Measurements from ENCODE around the gene LAMA2. TPM values are rescaled to one million over a fixed set of nuclear protein-coding genes. Genes with fewer than 3 reads are reported as not detected.

The LAMA2 gene
- total RNA-seq, 1 experiment from 2014 or later, result 8.2 TPM

GRCh38 chr6:129206821-129207220 is 323.9 kb downstream of the LAMA2 start:
- intact Hi-C loops (cut with micrococcal nuclease), result no loop called here
- H3K4me3 ChIP-seq (replicated peaks in 1 of 2; ENCODE audit: low read depth in 1 of 2, low read length in 2 of 2), result no peak overlapping the region
- no peak overlapping the region for H3K4me2 ChIP-seq (ENCODE audit: low read length)
- no peaks in the 10 kb centered on the region for H3K4me1 ChIP-seq (ENCODE audit: control insufficient read depth in 1 of 2, insufficient read depth in 2 of 2, low read length in 2 of 2)
- BruUV-seq (replicated peaks), result no TSS peak
- H4K20me1 ChIP-seq (ENCODE audit: insufficient read depth), result no peaks in the 10 kb centered on the region
- ChIA-PET RAD21 (ENCODE audit: low non-redundant PET in 1 of 2, low total read pairs in 2 of 2, uncharacterized antibody in 2 of 2, unreplicated experiment in 2 of 2) (no interaction called here), POLR2A (no interaction called here), CTCF (no interaction called here)
- DNase-seq (ENCODE audit: low read depth, low spot score) (no peak), ATAC-seq (no peak)
- no peak overlapping the region for H3K27ac ChIP-seq (ENCODE audit: low read depth, low read length)
- H3K9me3 ChIP-seq (ENCODE audit: control insufficient read depth in 1 of 2, insufficient read depth in 1 of 2, low read depth in 1 of 2, low read length in 2 of 2), result no peaks in the 10 kb centered on the region
- H3K9me2 ChIP-seq (ENCODE audit: insufficient read depth), result no peaks in the 10 kb centered on the region
- no peak overlapping the region for H3K9ac ChIP-seq (ENCODE audit: low read length)
- H3K36me3 ChIP-seq (ENCODE audit: control insufficient read depth in 1 of 2, insufficient read depth in 2 of 2, low read length in 2 of 2), result no peaks in the 10 kb centered on the region
- H2AFZ ChIP-seq (ENCODE audit: low read depth, low read length, poor library complexity, severe bottlenecking), result no peak overlapping the region
- H3K79me2 ChIP-seq (ENCODE audit: insufficient read depth, low read length), result no peaks in the 10 kb centered on the region
- TF ChIP-seq CTCF (IDR thresholded peaks at IDR 0.05 in 2 of 3, conservative IDR thresholded peaks at IDR 0.05 in 1 of 3; ENCODE audit: borderline replicate concordance in 1 of 3, insufficient read depth in 1 of 3, low read depth in 2 of 3, low read length in 2 of 3) (no peak), POLR2AphosphoS5 (IDR thresholded peaks at IDR 0.05; ENCODE audit: low read depth, low read length) (no peak), SRF (IDR thresholded peaks at IDR 0.05; ENCODE audit: low read depth) (no peak), CBX3 (IDR thresholded peaks at IDR 0.05; ENCODE audit: low read depth) (no peak), FOSL1 (IDR thresholded peaks at IDR 0.05; ENCODE audit: low read depth) (no peak), CEBPB (IDR thresholded peaks at IDR 0.05; ENCODE audit: low read depth) (no peak), EGR1 (IDR thresholded peaks at IDR 0.05; ENCODE audit: low read depth) (no peak), POLR2A (IDR thresholded peaks at IDR 0.05; ENCODE audit: borderline replicate concordance, extremely low read depth, insufficient read depth, insufficient read length) (no peak), SIN3A (IDR thresholded peaks at IDR 0.05; ENCODE audit: low read depth) (no peak)
- TF ChIP-seq, protein P1, sequence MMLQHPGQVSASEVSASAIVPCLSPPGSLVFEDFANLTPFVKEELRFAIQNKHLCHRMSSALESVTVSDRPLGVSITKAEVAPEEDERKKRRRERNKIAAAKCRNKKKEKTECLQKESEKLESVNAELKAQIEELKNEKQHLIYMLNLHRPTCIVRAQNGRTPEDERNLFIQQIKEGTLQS (IDR thresholded peaks at IDR 0.05), result no peak
- TF ChIP-seq, protein P2, sequence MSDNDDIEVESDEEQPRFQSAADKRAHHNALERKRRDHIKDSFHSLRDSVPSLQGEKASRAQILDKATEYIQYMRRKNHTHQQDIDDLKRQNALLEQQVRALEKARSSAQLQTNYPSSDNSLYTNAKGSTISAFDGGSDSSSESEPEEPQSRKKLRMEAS (IDR thresholded peaks at IDR 0.05), result no peak
- H3K27me3 ChIP-seq (ENCODE audit: insufficient read depth, low read length), result no peaks in the 10 kb centered on the region
